ENCODE measurements around the gene CD164L2. TPM values are rescaled to one million over a fixed set of nuclear protein-coding genes. Genes with fewer than 3 reads are reported as not detected.

Gene CD164L2
- total RNA-seq, 5 donors from 2014 or later (not counting 1 experiment from before 2014, with no cell fraction given) = not detected

- peak; percentile 22 to 34 (median 30) for ATAC-seq (replicated peaks in 1 of 4)
Observed at GRCh38 chr1:27428316-27429028, 45.3 kb upstream of the CD164L2 start.

GRCh38 chr1:27427816-27428315 is 44.7 kb upstream of the CD164L2 start:
- Mint-ChIP-seq H3K27ac (peak overlapping the region; percentile 88 to 94), H3K4me3 (peak overlapping the region; percentile 62 to 74 (median 64)), H3K9me3 (no peaks in the 10 kb centered on the region), H3K36me3 (peaks cover 26% of the 10 kb centered on the region), H3K4me1 (peaks cover 71 to 77% (median 77%) of the 10 kb centered on the region in 3 donors), H3K27me3 (no peaks in the 10 kb centered on the region)
- no CpG with 5 or more reads among the region's 2 CpGs for WGBS (ENCODE audit: insufficient coverage)
- Histone ChIP-seq H3K27ac (ENCODE audit: low read length) (no peak overlapping the region), H3K4me1 (ENCODE audit: control insufficient read depth in 1 of 2, extremely low read depth in 1 of 2, insufficient read depth in 2 of 2, low read length in 2 of 2) (peaks cover 58 to 71% of the 10 kb centered on the region in 2 experiments), H3K27me3 (replicated peaks in 1 of 2; ENCODE audit: control insufficient read depth in 2 of 2, extremely low read depth in 1 of 2, insufficient read depth in 2 of 2, low read length in 1 of 2) (no peaks in the 10 kb centered on the region), H3K4me3 (ENCODE audit: control insufficient read depth in 1 of 2, extremely low read depth in 1 of 2, low read length in 1 of 2) (no peak overlapping the region), H3K9me3 (no peaks in the 10 kb centered on the region), H3K36me3 (ENCODE audit: control insufficient read depth in 2 of 2, extremely low read depth in 1 of 2, insufficient read depth in 1 of 2, low read length in 1 of 2) (peaks cover 11 to 31% of the 10 kb centered on the region in 2 donors)
- no peak for ATAC-seq (replicated peaks in 1 of 4)
- POLR2A ChIA-PET = no interaction called here
- CTCF ChIA-PET = interaction anchor here in 1 of 2 donors (0.5 to 1.1 kb wide), 3 partner anchors 15 to 301 kb away, joined by 3 to 5 read pairs (median 4); no protein-coding TSS in a partner anchor
- DNase-seq = no peak

More at GRCh38 chr1:27428316-27429028, 45.3 kb upstream of the CD164L2 start:
- no peaks in the 10 kb centered on the region for H3K27me3 Mint-ChIP-seq
- H3K4me1 ChIP-seq (ENCODE audit: control insufficient read depth in 1 of 2, extremely low read depth in 1 of 2, insufficient read depth in 2 of 2, low read length in 2 of 2) = peaks cover 60 to 69% of the 10 kb centered on the region in 2 experiments
- H3K36me3 Mint-ChIP-seq = peaks cover 26% of the 10 kb centered on the region
- peak overlapping the region; percentile 9 to 51 for H3K4me3 ChIP-seq (ENCODE audit: control insufficient read depth in 1 of 2, extremely low read depth in 1 of 2, low read length in 1 of 2)
- POLR2A ChIA-PET = interaction anchor here (0.6 kb wide), 4 partner anchors 9 to 1297 kb away, joined by 3 to 7 read pairs (median 3); no protein-coding TSS in a partner anchor
- no peaks in the 10 kb centered on the region for H3K27me3 ChIP-seq (replicated peaks in 1 of 2; ENCODE audit: control insufficient read depth in 2 of 2, extremely low read depth in 1 of 2, insufficient read depth in 2 of 2, low read length in 1 of 2)
- no peaks in the 10 kb centered on the region for H3K9me3 Mint-ChIP-seq
- CTCF ChIA-PET = interaction anchor here (0.5 to 2.2 kb wide), 10 partner anchors 14 to 301 kb away, joined by 3 to 10 read pairs (median 4); no protein-coding TSS in a partner anchor
- no peaks in the 10 kb centered on the region for H3K9me3 ChIP-seq
- peak overlapping the region; percentile 88 to 94 for H3K27ac Mint-ChIP-seq
- peaks cover 76 to 82% (median 81%) of the 10 kb centered on the region in 3 donors for H3K4me1 Mint-ChIP-seq
- DNase-seq = peak in 1 of 35 experiments; percentile 9
- H3K4me3 Mint-ChIP-seq = peak overlapping the region; percentile 62 to 74 (median 64)
- peaks cover 11 to 31% of the 10 kb centered on the region in 2 donors for H3K36me3 ChIP-seq (ENCODE audit: control insufficient read depth in 2 of 2, extremely low read depth in 1 of 2, insufficient read depth in 1 of 2, low read length in 1 of 2)
- peak overlapping the region; percentile 43 for H3K27ac ChIP-seq (ENCODE audit: low read length)
- WGBS (ENCODE audit: insufficient coverage) = 53% methylated on average over 3 of the region's 17 CpGs

GRCh38 chr1:27427329-27427728 is 44.2 kb upstream of the CD164L2 start:
- Mint-ChIP-seq H3K4me1 (peaks cover 76 to 81% (median 79%) of the 10 kb centered on the region in 3 donors), H3K27me3 (no peaks in the 10 kb centered on the region), H3K4me3 (peak overlapping the region in 1 of 3 donors; percentile 74), H3K27ac (peak overlapping the region; percentile 88 to 94), H3K36me3 (peaks cover 26% of the 10 kb centered on the region), H3K9me3 (no peaks in the 10 kb centered on the region)
- H3K4me3 ChIP-seq (ENCODE audit: control insufficient read depth in 1 of 2, extremely low read depth in 1 of 2, low read length in 1 of 2) = no peak overlapping the region
- no CpG with 5 or more reads among the region's 2 CpGs for WGBS (ENCODE audit: insufficient coverage)
- ChIA-PET POLR2A (no interaction called here), CTCF (no interaction called here)
- H3K36me3 ChIP-seq (ENCODE audit: control insufficient read depth in 2 of 2, extremely low read depth in 1 of 2, insufficient read depth in 1 of 2, low read length in 1 of 2) = peaks cover 11 to 31% of the 10 kb centered on the region in 2 donors
- no peaks in the 10 kb centered on the region for H3K27me3 ChIP-seq (replicated peaks in 1 of 2; ENCODE audit: control insufficient read depth in 2 of 2, extremely low read depth in 1 of 2, insufficient read depth in 2 of 2, low read length in 1 of 2)
- H3K4me1 ChIP-seq (ENCODE audit: control insufficient read depth in 1 of 2, extremely low read depth in 1 of 2, insufficient read depth in 2 of 2, low read length in 2 of 2) = peaks cover 60 to 72% of the 10 kb centered on the region in 2 experiments
- H3K9me3 ChIP-seq = no peaks in the 10 kb centered on the region
- ATAC-seq (replicated peaks in 1 of 4) (no peak), DNase-seq (no peak)
- no peak overlapping the region for H3K27ac ChIP-seq (ENCODE audit: low read length)

GRCh38 chr1:27423709-27424108 is 40.6 kb upstream of the CD164L2 start:
- Mint-ChIP-seq H3K9me3 (no peaks in the 10 kb centered on the region), H3K4me1 (peaks cover 69 to 70% (median 69%) of the 10 kb centered on the region in 3 donors), H3K27ac (peak overlapping the region; percentile 11 to 62), H3K36me3 (peaks cover 28% of the 10 kb centered on the region), H3K27me3 (no peaks in the 10 kb centered on the region), H3K4me3 (no peak overlapping the region)
- H3K27me3 ChIP-seq (replicated peaks in 1 of 2; ENCODE audit: control insufficient read depth in 2 of 2, extremely low read depth in 1 of 2, insufficient read depth in 2 of 2, low read length in 1 of 2) = no peaks in the 10 kb centered on the region
- ATAC-seq (replicated peaks in 1 of 4) (no peak), DNase-seq (no peak)
- POLR2A ChIA-PET = interaction anchor here in 1 of 2 donors (0.7 kb wide), 1 partner anchor 383 kb away, joined by 5 read pairs; no protein-coding TSS in a partner anchor
- no peak overlapping the region for H3K4me3 ChIP-seq (ENCODE audit: control insufficient read depth in 1 of 2, extremely low read depth in 1 of 2, low read length in 1 of 2)
- CTCF ChIA-PET = interaction anchor here in 1 of 2 donors (0.5 to 0.9 kb wide), 4 partner anchors 100 to 807 kb away, joined by 3 to 5 read pairs (median 3); no protein-coding TSS in a partner anchor
- H3K9me3 ChIP-seq = no peaks in the 10 kb centered on the region
- no peak overlapping the region for H3K27ac ChIP-seq (ENCODE audit: low read length)
- WGBS (ENCODE audit: insufficient coverage) = no CpG with 5 or more reads among the region's 4 CpGs
- peaks cover 48 to 57% of the 10 kb centered on the region in 2 experiments for H3K4me1 ChIP-seq (ENCODE audit: control insufficient read depth in 1 of 2, extremely low read depth in 1 of 2, insufficient read depth in 2 of 2, low read length in 2 of 2)
- peaks cover 13 to 38% of the 10 kb centered on the region in 2 donors for H3K36me3 ChIP-seq (ENCODE audit: control insufficient read depth in 2 of 2, extremely low read depth in 1 of 2, insufficient read depth in 1 of 2, low read length in 1 of 2)

- H3K4me3 ChIP-seq (ENCODE audit: control insufficient read depth in 1 of 2, extremely low read depth in 1 of 2, low read length in 1 of 2) = no peak overlapping the region
- H3K27ac ChIP-seq (ENCODE audit: low read length) = peak overlapping the region; percentile 2
- H3K36me3 ChIP-seq (ENCODE audit: control insufficient read depth in 2 of 2, extremely low read depth in 1 of 2, insufficient read depth in 1 of 2, low read length in 1 of 2) = peaks cover 20 to 59% of the 10 kb centered on the region in 2 donors
- H3K4me3 Mint-ChIP-seq = no peak overlapping the region
- H3K9me3 ChIP-seq = no peaks in the 10 kb centered on the region
- H3K27me3 Mint-ChIP-seq = no peaks in the 10 kb centered on the region
- H3K9me3 Mint-ChIP-seq = no peaks in the 10 kb centered on the region
- peaks cover 51 to 60% (median 52%) of the 10 kb centered on the region in 3 donors for H3K4me1 Mint-ChIP-seq
- 51% methylated on average over 7 of the region's 14 CpGs for WGBS (ENCODE audit: insufficient coverage)
- H3K4me1 ChIP-seq (ENCODE audit: control insufficient read depth in 1 of 2, extremely low read depth in 1 of 2, insufficient read depth in 2 of 2, low read length in 2 of 2) = peaks cover 21 to 35% of the 10 kb centered on the region in 2 experiments
- DNase-seq = peak in 8 of 35 experiments; percentile 11 to 59 (median 20)
- peak overlapping the region; percentile 77 to 78 for H3K27ac Mint-ChIP-seq
- H3K36me3 Mint-ChIP-seq = peaks cover 48% of the 10 kb centered on the region
- ChIA-PET POLR2A (interaction anchor here in 1 of 2 donors (0.6 kb wide), 1 partner anchor 87 kb away, joined by 4 read pairs; no protein-coding TSS in a partner anchor), CTCF (interaction anchor here (0.7 to 1.1 kb wide), 3 partner anchors 18 to 188 kb away, joined by 3 to 6 read pairs (median 4); no protein-coding TSS in a partner anchor)
- H3K27me3 ChIP-seq (replicated peaks in 1 of 2; ENCODE audit: control insufficient read depth in 2 of 2, extremely low read depth in 1 of 2, insufficient read depth in 2 of 2, low read length in 1 of 2) = no peaks in the 10 kb centered on the region
- ATAC-seq (replicated peaks in 1 of 4) = peak in 2 of 4 experiments; percentile 31 to 50
Observed at GRCh38 chr1:27418326-27419185, 35.4 kb upstream of the CD164L2 start.

All from T-cell (primary cell).